Stimulated activated CD8-positive, alpha-beta memory T cell treated with anti-CD3 and anti-CD28 coated beads, Interleukin-7, amount 100 ng/mL, for 48 hours (primary cell): ENCODE data around the gene OR51B2.

Experiments
- DNase-seq, 2 donors: peaks; one replicate each; pipeline ENCODE4 v3.0.0-alpha.2; 2020; ENCODE audit warnings: low read depth in 1 of 2; ENCODE audit errors: extremely low read depth in 1 of 2

OR51B2 gene

DNA sequence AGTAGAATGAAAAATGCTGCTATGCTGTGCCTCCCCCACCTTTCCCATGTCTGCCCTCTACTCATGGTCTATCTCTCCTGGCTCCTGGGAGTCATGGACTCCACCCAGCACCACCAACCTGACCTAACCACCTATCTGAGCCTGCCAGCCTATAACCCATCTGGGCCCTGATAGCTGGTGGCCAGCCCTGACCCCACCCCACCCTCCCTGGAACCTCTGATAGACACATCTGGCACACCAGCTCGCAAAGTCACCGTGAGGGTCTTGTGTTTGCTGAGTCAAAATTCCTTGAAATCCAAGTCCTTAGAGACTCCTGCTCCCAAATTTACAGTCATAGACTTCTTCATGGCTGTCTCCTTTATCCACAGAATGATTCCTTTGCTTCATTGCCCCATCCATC, 39.5 kb downstream of the OR51B2 start:
- DNase-seq: no peak

DNA sequence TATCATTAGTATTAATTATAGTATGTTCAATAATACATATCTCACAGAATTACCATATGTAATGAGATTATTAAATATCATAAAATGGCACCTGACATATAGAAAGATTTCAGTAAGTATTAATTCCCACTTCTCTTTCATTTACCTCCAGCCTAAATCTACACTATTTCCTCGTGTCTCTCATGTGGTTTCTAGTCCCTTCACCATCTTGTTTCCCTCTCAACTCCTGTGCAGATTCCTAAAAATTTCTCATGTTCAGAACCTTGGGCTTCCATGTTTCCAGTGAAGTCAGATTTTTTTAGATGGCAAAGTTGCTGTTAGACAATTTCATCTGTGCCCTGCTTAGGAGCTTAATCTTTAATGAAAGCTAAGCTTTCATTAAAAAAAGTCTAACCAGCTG, 40.2 kb downstream of the OR51B2 start:
- DNase-seq: no peak

DNA sequence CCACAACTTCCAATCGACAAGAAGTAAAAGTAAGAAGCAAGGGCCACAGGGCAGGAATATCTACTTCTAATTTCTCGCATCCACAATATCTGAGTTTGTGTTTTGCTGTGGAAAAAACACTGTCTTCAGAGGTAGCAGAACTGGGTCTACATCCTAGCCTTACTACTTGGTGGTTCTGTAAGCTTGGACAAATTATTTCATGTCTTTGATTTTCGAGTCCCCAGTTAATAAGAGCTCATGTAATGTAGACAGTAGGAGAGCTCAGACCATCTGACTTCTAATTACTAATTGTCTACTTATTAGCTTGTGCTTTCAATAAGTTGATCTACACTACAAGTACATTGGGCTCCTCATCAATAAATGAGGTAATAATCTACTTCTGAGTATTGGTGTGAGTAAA, 41.0 kb downstream of the OR51B2 start:
- DNase-seq: no peak

DNA sequence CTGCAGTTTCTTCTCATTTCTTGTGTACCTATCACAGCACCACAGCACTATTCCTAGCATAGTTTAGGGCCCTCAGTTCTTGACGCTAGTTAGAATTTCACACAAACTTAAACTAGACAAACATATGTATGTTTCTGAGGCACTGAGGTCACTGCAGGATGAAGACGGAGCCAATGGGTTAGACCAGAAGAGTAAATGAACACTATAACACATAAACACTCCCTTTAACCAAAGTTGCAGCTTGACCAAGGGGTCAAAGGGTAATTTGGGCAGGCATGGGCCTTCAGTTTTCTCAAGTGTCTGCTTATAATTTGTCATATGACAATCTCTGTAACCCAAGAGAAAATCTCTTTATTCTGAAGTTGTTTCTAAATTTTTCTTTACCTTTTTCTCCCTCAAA, 41.5 kb downstream of the OR51B2 start:
- DNase-seq: no peak

DNA sequence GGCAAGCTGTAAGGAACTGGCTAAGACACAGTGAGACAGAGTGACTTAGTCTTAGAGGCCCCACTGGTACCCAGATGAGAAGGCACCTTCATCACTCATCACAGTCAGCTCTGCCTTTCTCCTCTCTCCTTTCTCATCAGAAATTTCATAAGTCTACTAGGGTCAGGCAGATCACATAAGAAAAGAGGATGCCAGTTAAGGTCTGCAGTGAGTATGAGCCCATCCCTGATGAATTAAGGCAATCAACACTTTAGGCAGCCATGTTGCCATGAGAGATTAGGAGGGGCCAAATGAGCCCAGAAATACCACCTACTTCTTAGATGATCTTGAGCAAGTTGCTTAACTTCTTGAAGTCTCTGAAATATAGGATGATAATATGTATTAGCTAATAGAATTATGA, 42.5 kb downstream of the OR51B2 start:
- DNase-seq: no peak

DNA sequence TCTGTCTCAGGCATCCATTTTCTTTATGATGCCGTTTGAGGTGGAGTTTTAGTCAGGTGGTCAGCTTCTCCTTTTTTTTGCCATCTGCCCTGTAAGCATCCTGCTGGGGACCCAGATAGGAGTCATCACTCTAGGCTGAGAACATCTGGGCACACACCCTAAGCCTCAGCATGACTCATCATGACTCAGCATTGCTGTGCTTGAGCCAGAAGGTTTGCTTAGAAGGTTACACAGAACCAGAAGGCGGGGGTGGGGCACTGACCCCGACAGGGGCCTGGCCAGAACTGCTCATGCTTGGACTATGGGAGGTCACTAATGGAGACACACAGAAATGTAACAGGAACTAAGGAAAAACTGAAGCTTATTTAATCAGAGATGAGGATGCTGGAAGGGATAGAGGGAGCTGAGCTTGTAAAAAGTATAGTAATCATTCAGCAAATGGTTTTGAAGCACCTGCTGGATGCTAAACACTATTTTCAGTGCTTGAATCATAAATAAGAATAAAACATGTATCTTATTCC, 43.5 kb downstream of the OR51B2 start:
- peak in 1 of 2 donors; percentile 15 for DNase-seq

DNA sequence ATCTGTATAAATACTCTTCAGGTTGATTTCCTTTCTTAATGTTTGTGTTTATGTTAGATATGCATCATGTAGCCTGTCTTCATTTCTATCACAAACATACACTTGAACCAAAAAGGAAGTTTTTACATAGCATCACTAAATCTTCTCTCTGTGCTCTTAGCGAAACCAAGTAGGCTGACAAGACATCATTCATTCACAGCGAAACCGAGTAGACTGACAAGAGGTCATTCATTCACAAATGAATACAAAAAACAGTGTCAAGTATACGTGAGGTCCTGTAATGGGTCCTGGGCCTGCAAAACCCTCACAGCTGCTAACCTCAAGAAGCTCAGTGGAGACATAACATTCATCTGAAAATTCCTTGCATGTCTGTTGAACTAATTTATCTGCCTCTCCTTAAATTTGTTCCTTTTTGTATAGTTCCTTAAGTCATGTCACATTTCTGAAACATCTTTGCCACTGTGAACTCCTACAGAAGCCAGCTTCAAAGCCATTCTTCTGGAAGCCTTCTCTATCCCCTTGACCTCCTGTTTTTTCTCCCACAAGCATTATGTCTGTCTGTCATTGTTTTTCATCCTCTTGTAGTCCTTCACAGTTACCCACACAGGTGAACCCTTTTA, 44.5 kb downstream of the OR51B2 start:
- DNase-seq: no peak

DNA sequence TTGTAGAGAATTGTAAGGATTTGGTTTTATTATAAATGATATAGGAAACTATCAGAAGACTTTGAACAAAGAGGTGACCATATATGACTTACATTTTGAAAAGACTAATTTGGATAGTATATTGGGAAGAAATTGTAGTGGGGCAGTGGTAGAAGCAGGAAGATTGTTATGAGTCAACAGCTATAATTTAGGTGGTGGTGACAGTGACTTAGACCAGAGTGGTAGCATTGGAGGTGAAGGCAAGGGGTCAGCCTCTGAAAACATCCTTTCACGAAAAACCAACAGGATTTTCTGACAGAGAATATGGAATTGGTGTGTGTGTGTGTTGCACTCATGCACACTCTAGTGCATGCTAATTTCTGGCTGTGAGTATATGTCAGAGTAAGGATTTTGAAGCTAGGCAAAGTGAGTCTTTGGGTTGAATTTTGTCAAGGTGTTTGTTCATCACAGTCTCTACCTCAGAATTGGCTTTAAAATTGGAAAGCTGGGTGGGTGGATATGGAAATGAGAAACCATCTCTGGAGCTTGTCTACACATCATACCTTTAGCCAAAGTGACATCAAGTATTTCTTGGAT, 46.2 kb downstream of the OR51B2 start:
- no peak for DNase-seq

DNA sequence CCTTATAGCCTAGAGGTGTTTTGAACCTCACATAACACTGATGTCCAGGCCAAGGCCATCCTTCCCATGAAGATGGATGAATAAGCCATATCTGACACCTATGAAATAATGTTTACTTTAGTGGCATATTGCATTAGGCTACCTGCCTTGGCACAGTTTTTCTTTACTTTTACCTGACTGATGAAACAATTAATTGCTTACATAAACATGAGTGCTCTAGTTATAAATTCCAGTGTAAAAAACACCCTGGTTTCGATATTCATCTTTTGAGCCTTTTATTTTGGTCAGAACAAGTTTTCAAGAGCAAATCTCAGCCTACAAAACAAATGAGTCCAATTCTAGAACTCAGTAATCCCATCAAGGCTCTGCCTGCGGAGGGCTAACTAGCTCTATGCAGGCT, 47.4 kb downstream of the OR51B2 start:
- DNase-seq: no peak

DNA sequence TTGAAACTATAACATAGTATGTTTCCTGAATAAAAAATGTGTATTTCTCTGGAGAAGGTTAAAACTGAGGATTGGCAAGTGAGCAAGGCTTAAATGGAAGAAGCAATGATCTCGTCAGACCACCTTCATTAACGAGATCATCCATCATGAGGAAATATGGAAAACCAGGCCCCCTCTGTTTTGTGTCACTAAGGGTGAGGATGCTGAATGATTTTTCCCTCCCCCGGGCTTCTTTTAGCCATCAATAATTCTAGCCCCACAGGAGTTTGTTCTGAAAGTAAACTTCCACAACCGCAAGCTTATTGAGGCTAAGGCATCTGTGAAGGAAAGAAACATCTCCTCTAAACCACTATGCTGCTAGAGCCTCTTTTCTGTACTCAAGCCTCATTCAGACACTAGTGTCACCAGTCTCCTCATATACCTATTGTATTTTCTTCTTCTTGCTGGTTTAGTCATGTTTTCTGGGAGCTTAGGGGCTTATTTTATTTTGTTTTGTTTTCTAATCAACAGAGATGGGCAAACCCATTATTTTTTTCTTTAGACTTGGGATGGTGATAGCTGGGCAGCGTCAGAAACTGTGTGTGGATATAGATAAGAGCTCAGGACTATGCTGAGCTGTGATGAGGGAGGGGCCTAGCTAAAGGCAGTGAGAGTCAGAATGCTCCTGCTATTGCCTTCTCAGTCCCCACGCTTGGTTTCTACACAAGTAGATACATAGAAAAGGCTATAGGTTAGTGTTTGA, 48.6 kb downstream of the OR51B2 start:
- DNase-seq: no peak

DNA sequence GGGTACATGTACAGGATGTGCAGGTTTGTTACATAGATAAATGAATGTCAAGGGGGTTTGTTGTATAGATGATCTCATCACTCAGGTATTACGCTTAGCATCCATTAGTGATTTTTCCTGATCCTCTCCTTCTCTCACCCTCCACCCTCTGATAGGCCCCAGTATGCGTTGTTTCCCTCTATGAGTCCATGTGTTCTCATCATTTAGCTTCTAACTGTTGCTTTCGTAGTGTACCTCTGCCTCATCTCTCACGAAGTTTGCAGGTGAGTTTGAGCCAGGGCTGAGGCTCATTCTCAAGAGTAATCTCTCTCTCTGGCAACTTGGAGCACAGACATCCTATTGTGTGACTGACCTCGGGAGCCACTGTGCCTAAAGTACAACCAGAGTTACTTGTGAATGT, 49.7 kb downstream of the OR51B2 start:
- DNase-seq: no peak
